IPS-20b (cell line): ENCODE data around the gene GTF2H2C.
"Not testable (repeated sequence)": the region's sequence is repeated elsewhere in the genome, so short reads cannot be mapped to it uniquely, and the experiment has no call there.

Source experiments
- H3K27ac ChIP-seq: one replicate; pipeline ENCODE4 v1.5.1; 2013; ENCODE audit warnings: low read length
- H3K27me3 ChIP-seq: 2 replicates; pipeline ENCODE4 v1.6.1; 2013; ENCODE audit warnings: mild to moderate bottlenecking, low read length, inconsistent platforms; ENCODE audit not compliant: insufficient read depth
- H3K36me3 ChIP-seq: 2 replicates; pipeline ENCODE4 v1.6.1; 2013; ENCODE audit warnings: low read depth, mild to moderate bottlenecking, inconsistent platforms, low read length, moderate library complexity; ENCODE audit not compliant: insufficient read depth
- H3K4me1 ChIP-seq: 2 replicates; pipeline ENCODE4 v1.6.1; 2013; ENCODE audit warnings: mild to moderate bottlenecking, control low read depth, inconsistent platforms, low read length, moderate library complexity; ENCODE audit not compliant: insufficient read depth
- H3K4me3 ChIP-seq: 2 replicates; pipeline ENCODE4 v1.5.1; 2013; ENCODE audit warnings: mild to moderate bottlenecking, low read length, inconsistent platforms
- H3K9ac ChIP-seq: 2 replicates; pipeline ENCODE4 v1.6.1; 2013; ENCODE audit warnings: low read depth, mild to moderate bottlenecking, inconsistent platforms, low read length, moderate library complexity
- H3K9me3 ChIP-seq: 2 replicates; pipeline ENCODE4 v1.6.1; 2013; ENCODE audit warnings: mild to moderate bottlenecking, low read depth, low read length, inconsistent platforms; ENCODE audit not compliant: insufficient read depth

GTF2H2C gene

DNA sequence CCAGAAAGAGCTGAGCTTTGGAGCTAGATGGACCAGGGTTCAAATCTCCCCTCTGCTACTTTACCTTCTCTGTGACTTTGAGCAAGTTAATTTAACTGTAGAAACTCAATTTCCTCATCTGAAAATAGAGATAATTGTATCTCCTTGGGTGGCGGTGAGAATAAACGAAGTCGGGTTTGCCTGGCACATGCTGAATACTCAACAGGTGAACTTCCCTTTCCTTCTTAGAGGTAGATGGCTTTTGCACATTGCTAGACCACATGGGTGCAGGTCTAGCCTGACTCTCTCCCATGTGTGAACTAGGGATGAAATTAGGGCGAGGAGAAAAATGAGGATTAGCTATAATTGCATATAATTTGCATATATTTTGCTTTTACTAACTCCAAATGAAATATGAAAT, 31.4 kb upstream of the GTF2H2C start:
- Histone ChIP-seq H3K9me3 (no peaks in the 10 kb centered on the region), H3K4me1 (peaks cover 9% of the 10 kb centered on the region; the same call in 1 of the 2 replicates), H3K9ac (no peak overlapping the region), H3K27me3 (no peaks in the 10 kb centered on the region), H3K36me3 (peaks cover 21% of the 10 kb centered on the region), H3K4me3 (no peak overlapping the region), H3K27ac (no peak overlapping the region)

DNA sequence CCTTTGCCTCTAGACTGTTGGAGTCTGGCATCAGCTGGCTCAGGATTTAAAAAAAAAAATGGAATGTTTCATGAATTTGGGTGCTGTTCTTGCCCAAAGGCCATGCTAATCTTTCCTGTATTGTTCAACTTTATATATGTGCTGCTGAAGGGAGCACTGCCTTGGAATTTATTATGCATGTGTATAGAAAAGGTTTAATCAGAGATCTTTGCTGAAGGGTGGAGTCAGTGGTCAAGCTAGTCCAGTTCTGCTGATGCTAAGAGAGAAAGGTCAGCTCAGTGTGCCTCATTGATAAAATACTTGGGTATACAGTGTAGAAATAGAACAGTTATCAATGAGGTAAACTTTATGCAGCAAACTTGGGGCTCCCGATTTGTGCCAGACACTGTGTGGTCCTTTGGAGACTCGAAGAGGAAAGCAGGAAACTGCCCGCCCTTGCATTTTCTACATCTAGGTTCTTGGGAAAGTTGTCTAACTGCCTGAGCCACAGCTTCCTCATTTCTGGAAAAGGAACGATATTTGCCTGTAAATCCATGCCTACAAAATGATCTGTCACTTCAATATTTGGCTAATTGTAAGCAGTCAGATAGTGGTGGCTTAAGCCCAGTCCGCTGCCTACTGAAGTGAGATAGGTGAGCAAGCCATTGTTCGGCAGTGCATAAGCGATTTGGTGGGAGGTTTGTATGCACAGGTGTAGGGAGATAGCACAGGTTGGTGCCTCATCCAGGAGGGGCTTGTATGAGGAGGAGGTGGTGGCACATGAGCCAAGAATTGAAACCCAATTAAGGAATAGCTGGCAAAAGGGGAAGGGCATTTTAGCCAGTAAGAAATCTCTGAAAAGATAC, 29.2 kb upstream of the GTF2H2C start:
- Histone ChIP-seq H3K4me3 (no peak overlapping the region), H3K4me1 (peaks cover 9% of the 10 kb centered on the region; the same call in 1 of the 2 replicates), H3K27ac (no peak overlapping the region)

GRCh38 chr5:69531406-69531801, 28.6 kb upstream of the GTF2H2C start:
- Histone ChIP-seq H3K27ac (no peak overlapping the region), H3K9me3 (no peaks in the 10 kb centered on the region), H3K4me1 (peaks cover 9% of the 10 kb centered on the region; the same call in 1 of the 2 replicates), H3K9ac (no peak overlapping the region), H3K36me3 (peaks cover 11% of the 10 kb centered on the region; the same call in 1 of the 2 replicates), H3K27me3 (no peaks in the 10 kb centered on the region), H3K4me3 (no peak overlapping the region)

More for the DNA sequence above, 29.2 kb upstream of the GTF2H2C start:
- Histone ChIP-seq H3K9me3 (no peaks in the 10 kb centered on the region), H3K9ac (no peak overlapping the region), H3K36me3 (peaks cover 17% of the 10 kb centered on the region), H3K27me3 (no peaks in the 10 kb centered on the region)

DNA sequence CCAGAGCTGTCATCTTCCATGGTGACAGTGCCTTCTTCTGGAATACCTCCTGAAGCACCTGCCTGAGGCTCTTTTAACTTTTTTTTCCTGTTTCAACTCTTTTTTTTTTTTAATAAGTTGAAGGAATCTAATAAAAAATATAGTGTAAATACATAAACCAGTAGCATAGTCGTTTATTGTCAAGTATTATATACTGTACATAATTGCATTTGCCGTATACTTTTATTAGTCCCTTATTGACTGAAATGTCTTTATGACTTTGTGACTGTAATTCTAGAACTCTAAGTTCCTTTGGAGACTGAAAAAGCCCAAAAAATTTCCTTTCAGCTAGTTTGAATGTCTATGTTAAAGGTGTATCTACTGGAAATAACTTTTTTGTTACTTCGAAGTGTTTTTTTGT, 22.1 kb upstream of the GTF2H2C start:
- H3K9ac ChIP-seq, H3K36me3 ChIP-seq, H3K27ac ChIP-seq, H3K4me3 ChIP-seq, H3K9me3 ChIP-seq, H3K27me3 ChIP-seq, H3K4me1 ChIP-seq: not testable (repeated sequence)

- H3K4me3 ChIP-seq, H3K27me3 ChIP-seq, H3K27ac ChIP-seq, H3K9ac ChIP-seq, H3K4me1 ChIP-seq, H3K36me3 ChIP-seq, H3K9me3 ChIP-seq: not testable (repeated sequence)
Observed at GRCh38 chr5:69538735-69539134, 21.3 kb upstream of the GTF2H2C start.

DNA sequence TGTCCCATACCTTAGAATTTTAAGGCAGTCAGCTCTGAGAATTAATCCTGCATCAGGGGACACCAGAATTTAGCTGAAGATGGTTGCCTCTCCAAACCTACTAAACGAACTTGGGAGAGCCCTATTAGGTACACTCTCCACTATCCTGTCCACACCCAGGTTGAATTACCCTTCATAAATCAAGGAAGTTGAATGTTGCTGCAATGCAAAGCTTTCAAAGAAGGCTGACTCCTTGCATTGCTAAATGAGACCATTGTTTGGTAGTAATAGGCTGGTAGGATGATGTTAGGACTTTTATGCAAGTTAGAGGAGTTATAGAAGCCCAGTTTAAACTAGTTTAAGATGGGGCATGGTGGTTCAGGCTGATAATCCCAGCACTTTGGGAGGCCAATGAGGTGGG, 18.6 kb upstream of the GTF2H2C start:
- not testable (repeated sequence) for H3K9me3 ChIP-seq, H3K27ac ChIP-seq, H3K4me1 ChIP-seq, H3K4me3 ChIP-seq, H3K27me3 ChIP-seq, H3K9ac ChIP-seq, H3K36me3 ChIP-seq

- not testable (repeated sequence) for H3K36me3 ChIP-seq, H3K27me3 ChIP-seq, H3K27ac ChIP-seq, H3K4me3 ChIP-seq, H3K9ac ChIP-seq, H3K9me3 ChIP-seq, H3K4me1 ChIP-seq
Observed at GRCh38 chr5:69542838-69543618, 17.0 kb upstream of the GTF2H2C start.

DNA sequence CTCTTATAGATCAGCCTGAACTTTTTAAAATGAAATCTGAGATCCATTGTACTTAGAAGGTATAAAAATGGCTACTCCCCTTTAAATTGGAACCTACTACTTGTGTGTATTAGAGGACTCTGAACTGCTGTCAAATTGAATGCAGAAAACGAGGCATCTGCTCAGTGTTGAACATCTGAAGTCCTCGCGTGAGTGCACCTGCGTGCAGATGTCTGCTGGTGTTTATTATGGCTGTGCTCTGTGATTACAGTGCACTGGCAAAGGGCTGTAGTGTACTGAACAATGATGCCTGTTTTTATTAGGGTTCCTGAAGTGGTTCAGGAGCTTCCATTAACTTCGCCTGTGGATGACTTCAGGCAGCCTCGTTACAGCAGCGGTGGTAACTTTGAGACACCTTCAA, 15.4 kb upstream of the GTF2H2C start:
- H3K4me3 ChIP-seq, H3K4me1 ChIP-seq, H3K36me3 ChIP-seq, H3K9me3 ChIP-seq, H3K27me3 ChIP-seq, H3K9ac ChIP-seq, H3K27ac ChIP-seq: not testable (repeated sequence)

DNA sequence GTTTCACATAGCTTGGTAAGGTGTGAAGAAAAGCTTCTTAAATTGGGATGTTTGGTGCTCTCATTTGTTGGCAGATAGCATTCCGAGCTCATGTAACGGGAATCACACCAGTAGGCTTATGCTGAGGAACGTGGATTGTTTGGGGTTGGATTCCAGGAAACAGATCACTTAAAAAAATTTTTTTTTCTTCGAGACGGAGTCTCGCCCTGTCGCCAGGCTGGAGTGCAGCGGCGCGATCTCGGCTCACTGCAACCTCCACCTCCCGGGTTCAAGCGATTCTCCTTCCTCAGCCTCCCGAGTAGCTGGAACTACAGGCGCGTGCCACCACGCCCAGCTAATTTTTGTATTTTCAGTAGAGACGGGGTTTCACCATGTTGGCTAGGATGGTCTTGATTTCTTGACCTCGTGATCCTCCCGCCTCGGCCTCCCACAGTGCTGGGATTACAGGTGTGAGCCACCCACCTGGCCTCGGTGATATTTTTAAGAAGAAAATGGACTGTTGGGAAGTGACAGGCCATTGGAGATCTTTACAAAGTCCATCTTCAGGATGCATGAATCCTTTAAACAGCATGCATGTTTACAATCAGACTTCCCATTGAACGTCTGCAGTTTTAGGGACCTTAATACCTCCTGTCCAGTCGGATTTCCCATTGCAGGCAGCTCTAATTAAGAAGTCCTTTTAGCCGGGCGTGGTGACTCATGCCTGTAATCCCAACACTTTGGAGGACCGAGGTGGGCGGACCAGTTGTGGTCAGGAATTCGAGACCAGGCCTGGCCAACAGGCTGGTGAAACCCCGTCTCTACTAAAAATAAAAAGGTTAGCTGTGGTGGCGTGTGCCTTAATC, 818 bp downstream of the GTF2H2C start:
- peak overlapping the region; percentile 58; the same call in 1 of the 2 replicates for H3K9ac ChIP-seq
- not testable (repeated sequence) for H3K27ac ChIP-seq, H3K27me3 ChIP-seq, H3K4me1 ChIP-seq, H3K9me3 ChIP-seq, H3K36me3 ChIP-seq
- peak overlapping the region; percentile 60; the same call in 1 of the 2 replicates for H3K4me3 ChIP-seq

DNA sequence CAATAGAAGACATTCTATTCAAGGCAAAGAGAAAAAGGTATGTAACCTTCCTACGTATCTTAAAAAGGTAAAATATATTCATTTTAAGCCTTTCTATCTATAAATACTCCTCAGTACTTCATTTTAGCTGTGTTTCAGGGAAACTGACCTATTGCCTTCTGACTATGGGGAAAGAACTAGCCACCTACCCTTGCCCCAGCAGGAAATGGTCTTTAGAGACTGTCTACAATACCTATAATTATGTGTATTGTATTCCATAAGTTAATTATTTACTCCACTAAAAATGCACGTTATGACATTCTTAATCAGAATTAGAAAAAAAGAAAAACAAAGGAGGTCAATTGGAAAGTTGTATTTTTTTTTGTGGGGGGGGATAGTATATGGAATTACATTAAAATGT, 6.2 kb downstream of the GTF2H2C start:
- H3K4me3 ChIP-seq, H3K36me3 ChIP-seq, H3K4me1 ChIP-seq, H3K27me3 ChIP-seq, H3K27ac ChIP-seq, H3K9ac ChIP-seq, H3K9me3 ChIP-seq: not testable (repeated sequence)

GRCh38 chr5:69568072-69568471, 8.1 kb downstream of the GTF2H2C start:
- H3K9me3 ChIP-seq, H3K4me1 ChIP-seq, H3K4me3 ChIP-seq, H3K27me3 ChIP-seq, H3K27ac ChIP-seq, H3K9ac ChIP-seq, H3K36me3 ChIP-seq: not testable (repeated sequence)
